Measurements from ENCODE around the gene NOP9. TPM values are rescaled to one million over a fixed set of nuclear protein-coding genes. Genes with fewer than 3 reads are reported as not detected.

NOP9 gene
- total and polyA plus RNA-seq, 7 donors = 11.4 to 38.8 (median 36.7) TPM

DNA sequence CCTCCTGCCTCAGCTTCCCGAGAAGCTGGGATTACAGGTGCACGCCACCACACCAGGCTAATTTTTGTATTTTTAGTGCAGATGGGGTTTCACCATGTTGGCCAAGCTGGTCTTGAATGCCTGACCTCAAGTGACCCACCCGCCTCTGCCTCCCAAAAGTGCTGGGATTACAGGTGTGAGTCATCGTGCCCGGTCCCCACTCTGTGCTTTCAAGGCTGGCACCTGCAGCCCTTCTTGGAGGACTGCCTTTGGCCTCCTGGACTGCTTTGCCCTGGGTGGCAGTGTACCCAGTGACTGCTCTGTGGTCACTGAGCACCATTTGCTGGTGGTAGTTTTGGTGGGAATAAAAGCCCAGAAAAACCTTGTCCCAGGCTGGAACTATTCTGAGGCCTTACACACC is 12.7 kb upstream of the NOP9 start:
- Histone ChIP-seq H3K27me3 (ENCODE audit: insufficient read depth in 3 of 3, low read length in 2 of 3) (no peaks in the 10 kb centered on the region), H3K4me1 (no peaks in the 10 kb centered on the region), H3K9me3 (no peaks in the 10 kb centered on the region), H3K27ac (no peak overlapping the region), H3K4me3 (no peak overlapping the region), H3K36me3 (ENCODE audit: insufficient read depth in 1 of 2, low read depth in 1 of 2) (peaks cover 0 to 28% of the 10 kb centered on the region in 2 donors)
- TF ChIP-seq, protein P1, sequence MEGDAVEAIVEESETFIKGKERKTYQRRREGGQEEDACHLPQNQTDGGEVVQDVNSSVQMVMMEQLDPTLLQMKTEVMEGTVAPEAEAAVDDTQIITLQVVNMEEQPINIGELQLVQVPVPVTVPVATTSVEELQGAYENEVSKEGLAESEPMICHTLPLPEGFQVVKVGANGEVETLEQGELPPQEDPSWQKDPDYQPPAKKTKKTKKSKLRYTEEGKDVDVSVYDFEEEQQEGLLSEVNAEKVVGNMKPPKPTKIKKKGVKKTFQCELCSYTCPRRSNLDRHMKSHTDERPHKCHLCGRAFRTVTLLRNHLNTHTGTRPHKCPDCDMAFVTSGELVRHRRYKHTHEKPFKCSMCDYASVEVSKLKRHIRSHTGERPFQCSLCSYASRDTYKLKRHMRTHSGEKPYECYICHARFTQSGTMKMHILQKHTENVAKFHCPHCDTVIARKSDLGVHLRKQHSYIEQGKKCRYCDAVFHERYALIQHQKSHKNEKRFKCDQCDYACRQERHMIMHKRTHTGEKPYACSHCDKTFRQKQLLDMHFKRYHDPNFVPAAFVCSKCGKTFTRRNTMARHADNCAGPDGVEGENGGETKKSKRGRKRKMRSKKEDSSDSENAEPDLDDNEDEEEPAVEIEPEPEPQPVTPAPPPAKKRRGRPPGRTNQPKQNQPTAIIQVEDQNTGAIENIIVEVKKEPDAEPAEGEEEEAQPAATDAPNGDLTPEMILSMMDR (IDR thresholded peaks at IDR 0.05) = no peak
- 83 to 89% (median 83%) methylated on average over 5 of the region's 5 CpGs for WGBS, 3 donors
- intact Hi-C loops (cut with DNase I) = no loop called here
- peak in 1 of 4 donors; percentile 32 for ATAC-seq
- DNase-seq = no peak

DNA sequence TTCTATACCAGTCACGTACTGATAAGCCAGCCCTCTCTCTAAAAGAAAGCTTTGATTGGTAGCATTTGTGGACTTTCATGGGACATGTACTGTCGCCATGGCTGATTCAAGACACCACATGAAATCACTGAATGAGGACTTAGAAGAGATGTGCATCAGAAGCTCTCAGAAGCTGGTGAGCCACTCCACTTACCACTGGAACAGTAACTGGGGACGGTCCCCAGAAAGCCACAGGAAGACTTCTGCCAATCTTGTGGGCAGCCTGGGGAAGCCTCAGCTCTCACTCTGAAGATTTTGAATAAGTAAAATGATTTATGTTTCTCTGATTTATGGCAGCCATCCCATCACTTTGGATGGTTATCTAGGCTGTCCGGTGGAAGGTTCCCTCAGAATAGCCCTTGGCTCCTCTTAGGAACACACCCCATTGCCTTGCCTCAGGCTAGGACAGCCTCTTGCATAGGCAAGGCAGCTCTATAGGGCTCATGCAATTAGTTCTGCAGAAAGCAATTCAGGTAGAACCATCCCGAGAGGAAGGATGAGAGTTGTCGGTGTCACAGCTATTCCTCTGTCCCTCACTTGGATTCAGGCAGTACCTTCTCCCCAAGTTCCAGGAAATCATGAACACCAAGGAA is 9.9 kb upstream of the NOP9 start:
- DNase-seq (no peak), ATAC-seq (no peak)
- no peak overlapping the region for H3K27ac ChIP-seq
- H3K27me3 ChIP-seq (ENCODE audit: insufficient read depth in 3 of 3, low read length in 2 of 3) = no peaks in the 10 kb centered on the region
- no peaks in the 10 kb centered on the region for H3K9me3 ChIP-seq
- TF ChIP-seq, protein P1 (IDR thresholded peaks at IDR 0.05) = no peak
- no peak overlapping the region for H3K4me3 ChIP-seq
- intact Hi-C loops (cut with DNase I) = no loop called here
- WGBS, 3 donors = 75 to 81% (median 80%) methylated on average over 6 of the region's 6 CpGs
- peaks cover 0 to 42% of the 10 kb centered on the region in 2 donors for H3K36me3 ChIP-seq (ENCODE audit: insufficient read depth in 1 of 2, low read depth in 1 of 2)
- H3K4me1 ChIP-seq = no peaks in the 10 kb centered on the region

DNA sequence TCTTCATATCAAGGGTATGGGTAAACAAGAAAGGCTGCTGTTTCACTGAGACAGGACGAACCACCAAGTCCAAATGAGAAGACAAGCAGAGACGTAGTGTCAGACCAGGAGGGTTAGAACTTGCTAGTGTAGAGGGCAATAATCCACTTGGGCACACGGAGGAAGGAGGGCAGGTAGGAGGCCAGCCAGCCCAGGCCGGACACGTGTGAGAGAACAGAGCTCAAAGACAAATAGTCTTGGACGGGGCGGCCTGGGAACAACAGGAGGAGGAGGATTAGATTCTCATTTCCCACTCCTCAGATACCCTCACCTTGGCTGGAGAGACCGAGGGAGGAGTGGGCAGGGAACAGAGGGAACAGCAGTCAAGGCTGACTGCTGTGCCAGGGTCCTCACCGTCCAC is 8.9 kb upstream of the NOP9 start:
- Histone ChIP-seq H3K27ac (no peak overlapping the region), H3K27me3 (ENCODE audit: insufficient read depth in 3 of 3, low read length in 2 of 3) (no peaks in the 10 kb centered on the region), H3K36me3 (ENCODE audit: insufficient read depth in 1 of 2, low read depth in 1 of 2) (peaks cover 0 to 52% of the 10 kb centered on the region in 2 donors), H3K4me3 (no peak overlapping the region), H3K9me3 (no peaks in the 10 kb centered on the region), H3K4me1 (no peaks in the 10 kb centered on the region)
- intact Hi-C loops (cut with DNase I) = no loop called here
- TF ChIP-seq, protein P1 (IDR thresholded peaks at IDR 0.05) = no peak
- no peak for ATAC-seq
- 85 to 90% (median 89%) methylated on average over 9 of the region's 9 CpGs for WGBS, 3 donors
- DNase-seq = no peak

DNA sequence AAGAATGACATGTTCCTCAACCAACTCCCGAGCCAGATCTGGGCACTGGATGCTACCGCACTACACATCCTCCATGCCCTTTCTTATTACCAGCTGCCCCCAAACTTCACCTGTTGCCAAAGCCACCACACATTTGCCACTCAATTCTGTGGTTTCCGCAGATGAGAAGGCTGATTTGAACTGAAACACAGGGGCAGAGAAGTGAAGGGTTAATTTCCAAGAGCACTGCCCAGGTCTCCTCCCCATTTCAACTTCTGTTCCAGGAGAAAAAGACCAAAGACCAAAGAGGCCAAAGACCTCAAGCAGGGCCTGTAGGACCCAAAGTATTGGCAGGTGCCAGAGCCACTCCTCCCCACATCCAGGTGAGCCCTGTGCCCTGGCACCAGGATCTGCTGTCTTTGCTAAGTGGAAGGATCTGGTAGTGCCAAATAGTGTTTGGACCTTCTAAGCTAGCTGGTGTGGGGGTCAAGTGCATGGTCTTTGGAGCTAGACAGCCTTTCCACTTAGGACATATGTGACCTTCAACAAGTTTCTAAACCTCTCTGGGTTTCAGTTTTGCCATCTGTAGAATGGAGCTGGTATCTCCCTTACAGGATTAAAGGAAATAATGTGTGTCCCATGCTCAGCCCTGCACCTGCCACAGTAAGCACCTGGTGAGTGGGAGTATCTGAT is 8.1 kb upstream of the NOP9 start:
- Histone ChIP-seq H3K27me3 (ENCODE audit: insufficient read depth in 3 of 3, low read length in 2 of 3) (no peaks in the 10 kb centered on the region), H3K27ac (no peak overlapping the region), H3K4me1 (peaks cover under 1% of the 10 kb centered on the region), H3K4me3 (no peak overlapping the region), H3K9me3 (no peaks in the 10 kb centered on the region), H3K36me3 (ENCODE audit: insufficient read depth in 1 of 2, low read depth in 1 of 2) (peaks cover 0 to 59% of the 10 kb centered on the region in 2 donors)
- intact Hi-C loops (cut with DNase I) = no loop called here
- DNase-seq (no peak), ATAC-seq (no peak)
- 84 to 100% (median 87%) methylated on average over 3 of the region's 3 CpGs for WGBS, 3 donors
- TF ChIP-seq, protein P1 (IDR thresholded peaks at IDR 0.05) = no peak

Data from psoas muscle (tissue), 8 donors.